Upper lobe of left lung (tissue), 6 donors: ENCODE measurements around the gene PLCB1. TPM values are rescaled to one million over a fixed set of nuclear protein-coding genes. Genes with fewer than 3 reads are reported as not detected.

Experiments used
- ATAC-seq, 2 donors: fragments of 200-7000 bp; cut with Tn5 transposase; one replicate each; pipeline ENCODE4 v1.9.1; 2022; ENCODE audit warnings: mild to moderate bottlenecking in 2 of 2, moderate library complexity in 2 of 2; ENCODE audit not compliant: low FRiP score in 2 of 2
- DNase-seq, 2 donors: peaks; one replicate each; pipeline ENCODE4 v3.0.0-alpha.2; 2019 to 2020
- H3K27ac ChIP-seq, 4 donors: fragments of 200-600 bp; sonication (generic); one replicate each; pipeline ENCODE4 v1.5.1; 2016 to 2019
- H3K27me3 ChIP-seq, 4 donors: fragments of 200-600 bp; sonication (generic); one replicate each; pipeline ENCODE4 v1.5.1; 2017 to 2019
- H3K36me3 ChIP-seq, 4 donors: fragments of 200-600 bp; sonication (generic); one replicate each; pipeline ENCODE4 v1.5.1; 2016 to 2019
- H3K4me1 ChIP-seq, 4 donors: fragments of 200-600 bp; sonication (generic); one replicate each; pipeline ENCODE4 v1.5.1; 2018 to 2019
- H3K4me3 ChIP-seq, 4 donors: fragments of 200-600 bp; sonication (generic); one replicate each; pipeline ENCODE4 v1.5.1; 2017 to 2019; ENCODE audit warnings: mild to moderate bottlenecking in 2 of 4, moderate library complexity in 1 of 4
- H3K9me3 ChIP-seq, 4 donors: fragments of 200-600 bp; sonication (generic); one replicate each; pipeline ENCODE4 v1.5.1; 2018 to 2019
- CTCF ChIP-seq, 6 experiments: fragments of 450-650 bp in 4 of 6; fragments of 200-600 bp in 2 of 6; sonication (generic) in 2 of 6; IDR thresholded peaks; one replicate each; pipeline ENCODE4 v1.5.1; 2016 to 2019; ENCODE audit warnings: antibody characterized with exemption in 6 of 6
- EP300 ChIP-seq, 4 donors: sonication (generic); formaldehyde crosslinking; IDR thresholded peaks; one replicate each; pipeline ENCODE4 v1.5.1; 2017; ENCODE audit warnings: antibody characterized with exemption in 4 of 4, control low read depth in 2 of 4
- POLR2A ChIP-seq, 4 donors: fragments of 450-650 bp; IDR thresholded peaks; one replicate each; pipeline ENCODE4 v1.5.1; 2016 to 2017; ENCODE audit warnings: antibody characterized with exemption in 4 of 4, mild to moderate bottlenecking in 2 of 4
- POLR2AphosphoS5 ChIP-seq, 2 donors: sonication (generic); formaldehyde crosslinking; IDR thresholded peaks; one replicate each; pipeline ENCODE4 v1.5.1; 2017; ENCODE audit warnings: antibody characterized with exemption in 2 of 2
- WGBS, 2 donors: methylation state at CpG; one replicate each; pipeline ENCODE4 v1.1.5; 2017 to 2018; 5-methylcytosine and 5-hydroxymethylcytosine counted together
- total RNA-seq, 6 donors: library from RNA; depleted of rRNA in 4 of 6; stranded (reverse); fragments of >200 nt in 4 of 6; gene quantifications; one replicate each; pipeline versions ENCODE4 v1.1.0 to v1.2.1, GENCODE V29; 2016 to 2021
- donor health status: DM: no; HTN: no; CAD: no; lungs with moderate emphysema.
- donor health status: DM: no; HTN: yes; CAD: no; lungs with severe emphysema.

PLCB1 gene
- total RNA-seq, 6 donors from 2014 or later, result 4.8 to 26.2 (median 10.7) TPM

GRCh38 chr20:8309634-8310033 is 177.6 kb downstream of the PLCB1 start:
- H3K9me3 ChIP-seq, result no peaks in the 10 kb centered on the region
- no peaks in the 10 kb centered on the region for H3K36me3 ChIP-seq
- WGBS, 2 donors, result 66 to 73% methylated on average over 5 of the region's 5 CpGs
- ATAC-seq (no peak), DNase-seq (peak in 1 of 2 donors; percentile 28)
- H3K27ac ChIP-seq, result no peak overlapping the region
- no peak overlapping the region for H3K4me3 ChIP-seq
- TF ChIP-seq EP300 (IDR thresholded peaks at IDR 0.05) (no peak), POLR2AphosphoS5 (IDR thresholded peaks at IDR 0.05) (no peak), CTCF (IDR thresholded peaks at IDR 0.05) (no peak), POLR2A (IDR thresholded peaks at IDR 0.05) (no peak)
- H3K27me3 ChIP-seq, result no peaks in the 10 kb centered on the region
- no peaks in the 10 kb centered on the region for H3K4me1 ChIP-seq

- no peaks in the 10 kb centered on the region for H3K9me3 ChIP-seq
- no peaks in the 10 kb centered on the region for H3K27me3 ChIP-seq
- ATAC-seq, result no peak
- DNase-seq, result no peak
- no peaks in the 10 kb centered on the region for H3K4me1 ChIP-seq
- no peaks in the 10 kb centered on the region for H3K36me3 ChIP-seq
- H3K4me3 ChIP-seq, result no peak overlapping the region
- no peak overlapping the region for H3K27ac ChIP-seq
- TF ChIP-seq POLR2AphosphoS5 (IDR thresholded peaks at IDR 0.05) (no peak), POLR2A (IDR thresholded peaks at IDR 0.05) (no peak), EP300 (IDR thresholded peaks at IDR 0.05) (no peak), CTCF (IDR thresholded peaks at IDR 0.05) (no peak)
- WGBS, 2 donors, result 62 to 74% methylated on average over 4 of the region's 4 CpGs
Observed at GRCh38 chr20:8310618-8311017, 178.6 kb downstream of the PLCB1 start.

DNA sequence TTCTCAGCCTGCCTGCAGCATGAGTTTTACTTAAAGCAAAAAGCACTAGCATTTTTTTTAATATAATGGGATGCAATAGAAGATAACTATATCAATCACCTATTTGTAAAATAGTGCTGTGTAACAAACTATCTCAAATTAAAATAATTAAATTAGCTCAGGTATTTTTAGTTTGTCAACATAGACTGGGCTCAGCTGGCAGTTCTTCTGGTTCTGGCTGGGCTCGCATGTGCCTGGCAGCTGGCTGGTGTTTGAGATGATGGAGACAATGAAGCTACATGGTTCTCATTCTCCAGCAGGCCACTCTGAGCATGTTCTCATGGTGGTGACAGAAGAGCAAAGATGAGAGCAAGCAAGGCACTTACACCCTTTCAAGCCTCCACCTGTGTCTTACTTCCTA is 181.0 kb downstream of the PLCB1 start:
- no peaks in the 10 kb centered on the region for H3K27me3 ChIP-seq
- DNase-seq, result no peak
- no peaks in the 10 kb centered on the region for H3K36me3 ChIP-seq
- no peak overlapping the region for H3K4me3 ChIP-seq
- H3K9me3 ChIP-seq, result no peaks in the 10 kb centered on the region
- no peak overlapping the region for H3K27ac ChIP-seq
- WGBS, 2 donors, result 96 to 100% methylated on average over 1 of the region's 1 CpG
- TF ChIP-seq POLR2A (IDR thresholded peaks at IDR 0.05), result no peak
- TF ChIP-seq POLR2AphosphoS5 (IDR thresholded peaks at IDR 0.05), result no peak
- no peak for TF ChIP-seq EP300 (IDR thresholded peaks at IDR 0.05)
- TF ChIP-seq CTCF (IDR thresholded peaks at IDR 0.05), result no peak
- ATAC-seq, result no peak
- peaks cover 0 to 8% (median 4%) of the 10 kb centered on the region in 4 donors for H3K4me1 ChIP-seq

DNA sequence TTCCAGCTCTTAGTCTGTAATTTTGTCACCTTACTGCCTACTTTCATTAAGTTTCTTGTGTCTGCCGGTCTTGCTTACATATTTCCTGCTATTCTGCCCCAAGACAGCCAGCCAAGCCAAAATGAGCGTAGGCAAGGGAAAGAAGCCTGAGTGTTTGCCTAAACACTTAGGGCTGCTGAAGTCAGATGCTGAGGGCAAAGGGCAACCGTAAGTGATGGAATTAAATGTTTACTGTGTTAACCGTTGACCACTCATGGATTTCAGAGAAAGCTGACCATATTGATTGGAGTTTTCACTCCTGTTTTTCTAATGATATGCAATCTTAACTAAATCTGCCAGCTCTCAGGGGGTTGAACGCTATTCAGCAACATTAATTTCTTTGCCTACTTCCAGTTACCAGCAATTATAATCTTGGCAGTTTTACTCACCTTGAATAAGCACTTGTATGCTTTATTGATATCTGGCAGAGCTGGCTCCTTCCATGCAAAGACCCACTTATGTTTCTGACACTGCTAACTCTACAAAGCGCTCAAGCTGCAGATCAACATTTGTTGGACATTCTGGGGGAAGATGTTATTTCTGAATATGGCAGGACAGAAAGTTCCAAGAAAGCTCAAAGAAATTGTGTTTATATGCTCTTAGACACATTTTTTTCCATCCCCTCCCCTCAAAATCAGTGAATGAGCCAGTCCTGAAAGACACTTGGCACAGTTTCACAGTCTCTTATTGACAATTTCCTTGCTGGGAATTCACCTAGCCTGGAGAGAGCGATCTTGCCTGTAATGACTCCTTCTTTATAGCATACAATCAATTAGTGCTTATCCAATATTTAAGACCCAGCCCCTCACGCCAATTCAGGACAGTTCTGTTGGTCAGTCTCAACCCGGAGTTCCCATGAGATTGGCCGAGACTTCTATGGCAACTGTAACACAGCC is 183.8 kb downstream of the PLCB1 start:
- no peak for TF ChIP-seq POLR2AphosphoS5 (IDR thresholded peaks at IDR 0.05)
- no peak for TF ChIP-seq POLR2A (IDR thresholded peaks at IDR 0.05)
- no peak for TF ChIP-seq CTCF (IDR thresholded peaks at IDR 0.05)
- TF ChIP-seq EP300 (IDR thresholded peaks at IDR 0.05), result no peak
- no peak overlapping the region for H3K4me3 ChIP-seq
- H3K36me3 ChIP-seq, result no peaks in the 10 kb centered on the region
- DNase-seq, result peak in 1 of 2 donors; percentile 59
- no peaks in the 10 kb centered on the region for H3K27me3 ChIP-seq
- ATAC-seq, result no peak
- H3K9me3 ChIP-seq, result no peaks in the 10 kb centered on the region
- WGBS, 2 donors, result 61 to 64% methylated on average over 10 of the region's 10 CpGs
- H3K27ac ChIP-seq, result no peak overlapping the region
- H3K4me1 ChIP-seq, result peaks cover 0 to 8% (median 4%) of the 10 kb centered on the region in 4 donors
